GM23338 (cell line): ENCODE results near the gene KTI12.

Source experiments
- CREB1 ChIP-seq: fragments of 250-450 bp; sonication (Bioruptor Pico); IDR thresholded peaks from 2 replicates; pipeline ENCODE4 v1.5.0; 2020; ENCODE audit warnings: low read depth, mild to moderate bottlenecking, moderate library complexity
- CTCF ChIP-seq, 2 experiments: fragments of 200-600 bp in 1 of 2; sonication (generic) in 1 of 2; conservative IDR thresholded peaks; 2 replicates each; pipeline versions ENCODE4 v1.5.1 to v1.6.1; 2016 to 2017; ENCODE audit warnings: antibody characterized with exemption in 2 of 2, low read depth in 2 of 2, mild to moderate bottlenecking in 2 of 2, moderate library complexity in 1 of 2
- ETS1 ChIP-seq: IDR thresholded peaks from 2 replicates; pipeline ENCODE4 v1.6.1; 2016; ENCODE audit warnings: antibody characterized with exemption
- EZH2 ChIP-seq: fragments of 200-600 bp; sonication (generic); IDR thresholded peaks from one replicate; pipeline ENCODE4 v1.8.0; 2017; ENCODE audit warnings: antibody characterized with exemption, mild to moderate bottlenecking, low read depth; ENCODE audit not compliant: unreplicated experiment
- EZH2phosphoT487 ChIP-seq: fragments of 200-600 bp; sonication (generic); IDR thresholded peaks from one replicate; pipeline ENCODE4 v1.8.1; 2018; ENCODE audit warnings: antibody characterized with exemption; ENCODE audit not compliant: unreplicated experiment
- JUNB ChIP-seq: IDR thresholded peaks from one replicate; pipeline ENCODE4 v1.6.1; 2016; ENCODE audit warnings: antibody characterized with exemption; ENCODE audit not compliant: unreplicated experiment
- NANOG ChIP-seq: IDR thresholded peaks from 2 replicates; pipeline ENCODE4 v1.6.1; 2016; ENCODE audit warnings: antibody characterized with exemption, borderline replicate concordance
- POLR2AphosphoS5 ChIP-seq: IDR thresholded peaks from 2 replicates; pipeline ENCODE4 v1.6.1; 2016; ENCODE audit warnings: antibody characterized with exemption, low read depth
- REST ChIP-seq: IDR thresholded peaks from one replicate; pipeline ENCODE4 v1.6.1; 2018; ENCODE audit warnings: antibody characterized with exemption; ENCODE audit not compliant: unreplicated experiment
- ZNF114 ChIP-seq: fragments of 250-450 bp; sonication (Bioruptor Pico); IDR thresholded peaks from 2 replicates; pipeline ENCODE4 v1.5.0; 2020; ENCODE audit warnings: mild to moderate bottlenecking, moderate library complexity
- ZNF331 ChIP-seq: fragments of 250-450 bp; sonication (Bioruptor Pico); IDR thresholded peaks from 2 replicates; pipeline ENCODE4 v1.5.0; 2020; ENCODE audit warnings: low read depth, mild to moderate bottlenecking, moderate library complexity

GRCh38 chr1:52070704-52071103, 37.1 kb upstream of the KTI12 start:
- TF ChIP-seq POLR2AphosphoS5 (no peak), CTCF (conservative IDR thresholded peaks at IDR 0.05; ENCODE audit: low read depth in 2 of 2) (no peak), ZNF114 (CRISPR knock-in tag) (no peak), REST (no peak), EZH2phosphoT487 (no peak), CREB1 (CRISPR knock-in tag) (no peak), EZH2 (no peak), JUNB (no peak), ZNF331 (CRISPR knock-in tag) (no peak), ETS1 (no peak), NANOG (no peak)
